ENCODE measurements around the gene EVA1A.

Gene EVA1A

DNA sequence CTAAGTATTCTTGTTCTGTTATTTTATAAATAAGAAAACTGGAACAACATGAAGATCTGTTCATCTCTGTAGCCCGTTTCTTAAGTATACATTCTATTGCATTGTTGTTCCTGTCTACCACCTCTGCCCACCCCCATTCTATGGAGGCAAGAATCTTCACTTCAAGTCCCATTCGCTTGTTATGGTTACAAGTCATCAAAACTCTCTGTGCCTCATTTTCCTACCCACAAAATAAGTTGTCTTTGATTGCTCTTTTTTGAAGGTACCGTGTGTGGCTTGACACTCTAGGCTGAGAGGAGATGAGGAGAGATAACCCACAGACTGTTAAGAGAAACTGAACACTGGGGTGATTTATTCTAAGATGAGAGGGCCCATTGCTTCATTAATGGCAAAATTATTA lies 2.9 kb upstream of the EVA1A start:
- Histone ChIP-seq H3F3A (ENCODE audit: control insufficient read depth, insufficient read depth) (no peaks in the 10 kb centered on the region), H3K4me1 (ENCODE audit: control insufficient read depth, low read length) (no peaks in the 10 kb centered on the region), H3K27ac (ENCODE audit: low read depth, low read length) (no peak overlapping the region), H3K9me2 (replicated peaks; ENCODE audit: control insufficient read depth, low read length) (no peaks in the 10 kb centered on the region), H3K9me3 (ENCODE audit: control insufficient read depth, insufficient read depth, low read length) (no peaks in the 10 kb centered on the region), H3K4me2 (ENCODE audit: low read length) (no peak overlapping the region), H3K27me3 (ENCODE audit: control insufficient read depth, low read length) (no peaks in the 10 kb centered on the region), H3K36me3 (ENCODE audit: control insufficient read depth, low read length) (no peaks in the 10 kb centered on the region), H3K4me3 (ENCODE audit: low read length) (no peak overlapping the region), H3K79me2 (ENCODE audit: control insufficient read depth, low read length) (no peaks in the 10 kb centered on the region), H4K20me1 (ENCODE audit: control insufficient read depth, insufficient read depth, low read depth, low read length) (no peaks in the 10 kb centered on the region)
- no peak for TF ChIP-seq EZH2phosphoT487 (IDR thresholded peaks at IDR 0.05; ENCODE audit: borderline replicate concordance, low read length)
- no peak for TF ChIP-seq CTCF (IDR thresholded peaks at IDR 0.05; ENCODE audit: low read depth, low read length, poor library complexity, severe bottlenecking)

DNA sequence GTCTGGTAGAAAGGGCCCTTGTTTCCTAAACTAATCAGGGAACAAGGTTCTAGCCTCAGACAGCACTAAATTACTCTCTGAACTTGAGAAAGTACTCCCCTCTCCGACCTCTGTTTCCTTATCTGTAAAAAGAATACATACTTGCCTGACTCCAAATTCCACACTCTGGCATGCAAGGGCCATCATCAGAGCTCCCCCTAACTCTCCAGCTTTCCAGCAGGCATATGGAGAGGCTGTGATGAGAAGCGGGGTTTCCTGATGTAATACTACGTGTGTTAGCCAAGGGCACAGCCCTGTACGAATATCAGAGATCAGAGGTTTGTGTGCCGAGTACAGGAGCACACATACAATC lies 1.8 kb upstream of the EVA1A start:
- Histone ChIP-seq H3K79me2 (ENCODE audit: control insufficient read depth, low read length) (no peaks in the 10 kb centered on the region), H3K4me3 (ENCODE audit: low read length) (no peak overlapping the region), H3K27me3 (ENCODE audit: control insufficient read depth, low read length) (no peaks in the 10 kb centered on the region), H3F3A (ENCODE audit: control insufficient read depth, insufficient read depth) (no peaks in the 10 kb centered on the region), H3K9me2 (replicated peaks; ENCODE audit: control insufficient read depth, low read length) (no peaks in the 10 kb centered on the region), H3K36me3 (ENCODE audit: control insufficient read depth, low read length) (no peaks in the 10 kb centered on the region), H4K20me1 (ENCODE audit: control insufficient read depth, insufficient read depth, low read depth, low read length) (no peaks in the 10 kb centered on the region), H3K27ac (ENCODE audit: low read depth, low read length) (no peak overlapping the region), H3K9me3 (ENCODE audit: control insufficient read depth, insufficient read depth, low read length) (no peaks in the 10 kb centered on the region), H3K4me1 (ENCODE audit: control insufficient read depth, low read length) (no peaks in the 10 kb centered on the region), H3K4me2 (ENCODE audit: low read length) (no peak overlapping the region)
- TF ChIP-seq EZH2phosphoT487 (IDR thresholded peaks at IDR 0.05; ENCODE audit: borderline replicate concordance, low read length) (no peak), CTCF (IDR thresholded peaks at IDR 0.05; ENCODE audit: low read depth, low read length, poor library complexity, severe bottlenecking) (no peak)

GRCh38 chr2:75561566-75562512 lies 1.1 kb upstream of the EVA1A start:
- H3K4me1 ChIP-seq (ENCODE audit: control insufficient read depth, low read length), result no peaks in the 10 kb centered on the region
- TF ChIP-seq EZH2phosphoT487 (IDR thresholded peaks at IDR 0.05; ENCODE audit: borderline replicate concordance, low read length) (no peak), CTCF (IDR thresholded peaks at IDR 0.05; ENCODE audit: low read depth, low read length, poor library complexity, severe bottlenecking) (no peak)
- H3K27me3 ChIP-seq (ENCODE audit: control insufficient read depth, low read length), result no peaks in the 10 kb centered on the region
- no peaks in the 10 kb centered on the region for H3K36me3 ChIP-seq (ENCODE audit: control insufficient read depth, low read length)
- no peak overlapping the region for H3K4me2 ChIP-seq (ENCODE audit: low read length)
- H3F3A ChIP-seq (ENCODE audit: control insufficient read depth, insufficient read depth), result no peaks in the 10 kb centered on the region
- no peak overlapping the region for H3K27ac ChIP-seq (ENCODE audit: low read depth, low read length)
- H4K20me1 ChIP-seq (ENCODE audit: control insufficient read depth, insufficient read depth, low read depth, low read length), result no peaks in the 10 kb centered on the region
- no peaks in the 10 kb centered on the region for H3K9me2 ChIP-seq (replicated peaks; ENCODE audit: control insufficient read depth, low read length)
- H3K79me2 ChIP-seq (ENCODE audit: control insufficient read depth, low read length), result no peaks in the 10 kb centered on the region
- H3K9me3 ChIP-seq (ENCODE audit: control insufficient read depth, insufficient read depth, low read length), result no peaks in the 10 kb centered on the region
- H3K4me3 ChIP-seq (ENCODE audit: low read length), result no peak overlapping the region

Data from DOHH2 (cell line).